Measurements from ENCODE around the gene SMIM29. TPM values are rescaled to one million over a fixed set of nuclear protein-coding genes. Genes with fewer than 3 reads are reported as not detected.

SMIM29 gene
- total and polyA plus RNA-seq, 10 of the 15 experiments (the other 5 are each of a cell fraction or from before 2014, with no cell fraction given): 7.1 to 30.0 (median 16.2) TPM

GRCh38 chr6:34235307-34236130 lies 13.3 kb downstream of the SMIM29 start (continued):
- TF ChIP-seq MYB (IDR thresholded peaks at IDR 0.05; ENCODE audit: borderline replicate concordance, low read depth, low read length) (0 out of 2 replicates have a peak, but pooled peaks have one; percentile 6), YY1 (IDR thresholded peaks at IDR 0.05; ENCODE audit: low read depth, low read length) (peak; percentile 88), SMAD5 (IDR thresholded peaks at IDR 0.05; ENCODE audit: low read depth) (peak; percentile 56), POLR2A (IDR thresholded peaks at IDR 0.05; ENCODE audit: low read depth, low read length) (peak; percentile 45), EGR1 (IDR thresholded peaks at IDR 0.05; ENCODE audit: borderline replicate concordance in 1 of 2, low read depth in 2 of 2, low read length in 2 of 2) (peak in 1 of 2 experiments; percentile 25; a peak in 1 of 3 replicates), ZBTB4 (CRISPR knock-in tag; IDR thresholded peaks at IDR 0.05) (0 out of 2 replicates have a peak, but pooled peaks have one; percentile 26)
- TF ChIP-seq, protein P1, sequence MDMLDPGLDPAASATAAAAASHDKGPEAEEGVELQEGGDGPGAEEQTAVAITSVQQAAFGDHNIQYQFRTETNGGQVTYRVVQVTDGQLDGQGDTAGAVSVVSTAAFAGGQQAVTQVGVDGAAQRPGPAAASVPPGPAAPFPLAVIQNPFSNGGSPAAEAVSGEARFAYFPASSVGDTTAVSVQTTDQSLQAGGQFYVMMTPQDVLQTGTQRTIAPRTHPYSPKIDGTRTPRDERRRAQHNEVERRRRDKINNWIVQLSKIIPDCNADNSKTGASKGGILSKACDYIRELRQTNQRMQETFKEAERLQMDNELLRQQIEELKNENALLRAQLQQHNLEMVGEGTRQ (IDR thresholded peaks at IDR 0.05; ENCODE audit: borderline replicate concordance, low read depth, low read length): no peak
